HCT116 (cell line): ENCODE data around the gene PARP12. TPM values are rescaled to one million over a fixed set of nuclear protein-coding genes. Genes with fewer than 3 reads are reported as not detected.

Experiments used
- ATAC-seq: fragments of 200-7000 bp; cut with Tn5 transposase; 2 replicates; pipeline ENCODE4 v1.9.1; 2020; ENCODE audit warnings: mild to moderate bottlenecking, moderate library complexity
- BruUV-seq: library from RNA; stranded (reverse); fragments of 400-500 nt; replicated peaks from 2 replicates; lab custom pipeline; 2021; lab: Mats Ljungman, UMichigan
- CTCF ChIA-PET: fragments of 300-600 bp; sonication (Branson Sonifier 250); formaldehyde crosslinking; loops from one replicate; lab custom pipeline; 2021; ENCODE audit warnings: antibody characterized with exemption; lab: Charles Lee
- POLR2A ChIA-PET: fragments of 300-600, 350-600 bp; sonication (Branson Sonifier 250); formaldehyde crosslinking; loops from one replicate; lab custom pipeline; 2021; ENCODE audit warnings: antibody characterized with exemption; lab: Charles Lee
- RAD21 ChIA-PET, 2 experiments: fragments of 300-600 bp; sonication (Branson Sonifier 250); formaldehyde crosslinking; loops; one replicate each; lab custom pipeline; 2023; ENCODE audit warnings: low total read pairs in 2 of 2; ENCODE audit not compliant: uncharacterized antibody in 2 of 2, unreplicated experiment in 2 of 2, low non-redundant PET in 1 of 2; lab: Charles Lee
- DNase-seq: peaks from one replicate; pipeline ENCODE4 v3.0.0-alpha.2; 2010; ENCODE audit warnings: low read depth, low spot score
- H2AFZ ChIP-seq: fragments of 200-600 bp; shearing (Covaris generic), sonication (generic); 2 replicates; pipeline ENCODE4 v1.6.1; 2017; ENCODE audit warnings: low read depth, mixed run types, mixed read lengths, antibody characterized with exemption, low read length; ENCODE audit not compliant: poor library complexity, severe bottlenecking
- H3K27ac ChIP-seq: 2 replicates; pipeline ENCODE4 v1.5.1; 2012; ENCODE audit warnings: low read depth, low read length
- H3K27me3 ChIP-seq: fragments of 200-600 bp; sonication (generic); 2 replicates; pipeline ENCODE4 v1.6.1; 2016; ENCODE audit warnings: mixed run types, low read length, mixed read lengths; ENCODE audit not compliant: insufficient read depth
- H3K36me3 ChIP-seq, 2 experiments: fragments of 200-500 bp in 1 of 2; fragments of 200-600 bp in 1 of 2; sonication (Bioruptor generic) in 1 of 2; sonication (generic) in 1 of 2; 2 replicates each; pipeline versions ENCODE4 v1.5.1 to v1.6.1; 2014 to 2016; ENCODE audit warnings: low read length in 2 of 2, inconsistent platforms in 1 of 2, mixed read lengths in 1 of 2, mixed run types in 1 of 2; ENCODE audit not compliant: insufficient read depth in 2 of 2, control insufficient read depth in 1 of 2
- H3K4me1 ChIP-seq, 2 experiments: fragments of 200-600 bp in 1 of 2; sonication (generic) in 1 of 2; 2 replicates each; pipeline versions ENCODE4 v1.5.1 to v1.6.1; 2012 to 2017; ENCODE audit warnings: low read length in 2 of 2, inconsistent platforms in 1 of 2, mild to moderate bottlenecking in 1 of 2, mixed read lengths in 1 of 2, mixed run types in 1 of 2, moderate library complexity in 1 of 2; ENCODE audit not compliant: insufficient read depth in 2 of 2, control insufficient read depth in 1 of 2
- H3K4me2 ChIP-seq: fragments of 200-600 bp; sonication (generic); 2 replicates; pipeline ENCODE4 v1.6.1; 2017; ENCODE audit warnings: mixed run types, low read length, mixed read lengths
- H3K4me3 ChIP-seq, 2 experiments: fragments of 200-600 bp in 1 of 2; sonication (generic) in 1 of 2; replicated peaks in 1 of 2; 2 replicates each; pipeline ENCODE4 v1.5.1; 2011 to 2016; ENCODE audit warnings: low read length in 2 of 2, control low read depth in 1 of 2, low read depth in 1 of 2, mild to moderate bottlenecking in 1 of 2, mixed read lengths in 1 of 2, mixed run types in 1 of 2
- H3K79me2 ChIP-seq: fragments of 200-600 bp; sonication (generic); 2 replicates; pipeline ENCODE4 v1.6.1; 2017; ENCODE audit warnings: mild to moderate bottlenecking, mixed run types, low read length, moderate library complexity, mixed read lengths; ENCODE audit not compliant: insufficient read depth
- H3K9ac ChIP-seq: fragments of 200-600 bp; sonication (generic); 2 replicates; pipeline ENCODE4 v1.6.1; 2016; ENCODE audit warnings: low read length, mixed read lengths
- H3K9me2 ChIP-seq: fragments of 200-600 bp; sonication (generic), shearing (Covaris generic); 2 replicates; pipeline ENCODE4 v1.6.1; 2017; ENCODE audit warnings: mixed run types, mild to moderate bottlenecking, moderate library complexity; ENCODE audit not compliant: insufficient read depth
- H3K9me3 ChIP-seq, 2 experiments: fragments of 200-500 bp in 1 of 2; fragments of 200-600 bp in 1 of 2; sonication (Bioruptor generic) in 1 of 2; sonication (generic) in 1 of 2; 2 replicates each; pipeline ENCODE4 v1.6.1; 2014 to 2017; ENCODE audit warnings: low read length in 2 of 2, mixed read lengths in 2 of 2, inconsistent platforms in 1 of 2, low read depth in 1 of 2, mild to moderate bottlenecking in 1 of 2, mixed run types in 1 of 2, moderate library complexity in 1 of 2; ENCODE audit not compliant: control insufficient read depth in 1 of 2, insufficient read depth in 1 of 2
- H4K20me1 ChIP-seq: fragments of 200-600 bp; sonication (generic), shearing (Covaris generic); 2 replicates; pipeline ENCODE4 v1.6.1; 2017; ENCODE audit warnings: mixed run types, mild to moderate bottlenecking, moderate library complexity; ENCODE audit not compliant: insufficient read depth
- CBX3 ChIP-seq: IDR thresholded peaks from 2 replicates; pipeline ENCODE4 v1.6.1; 2012; ENCODE audit warnings: low read depth
- CEBPB ChIP-seq: IDR thresholded peaks from 2 replicates; pipeline ENCODE4 v1.6.1; 2012; ENCODE audit warnings: low read depth
- EGR1 ChIP-seq: IDR thresholded peaks from 2 replicates; pipeline ENCODE4 v1.6.1; 2012; ENCODE audit warnings: low read depth
- EZH2phosphoT487 ChIP-seq: fragments of 200-600 bp; IDR thresholded peaks from 2 replicates; pipeline ENCODE4 v1.6.1; 2018; ENCODE audit warnings: antibody characterized with exemption, borderline replicate concordance
- JUND ChIP-seq: IDR thresholded peaks from 2 replicates; pipeline ENCODE4 v1.6.1; 2012
- POLR2A ChIP-seq: IDR thresholded peaks from 2 replicates; pipeline ENCODE4 v1.7.0; 2011; ENCODE audit warnings: borderline replicate concordance; ENCODE audit not compliant: insufficient read depth, insufficient read length; ENCODE audit errors: extremely low read depth
- POLR2AphosphoS5 ChIP-seq: IDR thresholded peaks from 2 replicates; pipeline ENCODE4 v1.6.1; 2011; ENCODE audit warnings: mild to moderate bottlenecking, low read depth, low read length, moderate library complexity
- RAD21 ChIP-seq: IDR thresholded peaks from 2 replicates; pipeline ENCODE4 v1.6.1; 2012; ENCODE audit warnings: low read depth, mild to moderate bottlenecking
- SIN3A ChIP-seq: IDR thresholded peaks from 2 replicates; pipeline ENCODE4 v1.6.1; 2012; ENCODE audit warnings: low read depth
- SP1 ChIP-seq: IDR thresholded peaks from 2 replicates; pipeline ENCODE4 v1.6.1; 2012; ENCODE audit warnings: low read depth
- SRF ChIP-seq: IDR thresholded peaks from 2 replicates; pipeline ENCODE4 v1.6.1; 2012; ENCODE audit warnings: low read depth
- TCF7L2 ChIP-seq: IDR thresholded peaks from 2 replicates; pipeline ENCODE4 v1.7.0; 2011; ENCODE audit warnings: borderline replicate concordance, inconsistent platforms; ENCODE audit not compliant: insufficient read depth, insufficient read length; ENCODE audit errors: extremely low read depth
- YY1 ChIP-seq: IDR thresholded peaks from 2 replicates; pipeline ENCODE4 v1.6.1; 2011; ENCODE audit warnings: low read length, low read depth, moderate library complexity, mild to moderate bottlenecking; ENCODE audit not compliant: insufficient replicate concordance; ENCODE audit errors: extremely low read depth
- ZFX ChIP-seq: fragments of 450-650 bp; IDR thresholded peaks from 2 replicates; pipeline ENCODE4 v1.6.1; 2017
- intact Hi-C: fragments of 100-400 bp; cut with micrococcal nuclease; formaldehyde crosslinking; loops from 2 replicates; pipeline ENCODE4 v1.10.0; 2022
- total RNA-seq: library from RNA; stranded (reverse); gene quantifications from one replicate; pipeline ENCODE4 v1.2.1, GENCODE V29; 2021; ENCODE audit not compliant: unreplicated experiment
- TF ChIP-seq, protein P1 (sequence below), 3 experiments: fragments of 200-600 bp in 1 of 3; sonication (generic) in 1 of 3; IDR thresholded peaks in 2 of 3; conservative IDR thresholded peaks in 1 of 3; 2 replicates each; pipeline ENCODE4 v1.5.1; 2012 to 2017; ENCODE audit warnings: low read depth in 2 of 3, low read length in 2 of 3, antibody characterized with exemption in 1 of 3, borderline replicate concordance in 1 of 3, control low read depth in 1 of 3, mild to moderate bottlenecking in 1 of 3, mixed read lengths in 1 of 3, mixed run types in 1 of 3, moderate library complexity in 1 of 3; ENCODE audit not compliant: insufficient read depth in 1 of 3
- TF ChIP-seq, protein P2 (sequence below): IDR thresholded peaks from 2 replicates; pipeline ENCODE4 v1.6.1; 2012; ENCODE audit warnings: low read depth

The PARP12 gene
- total RNA-seq, 1 experiment from 2014 or later = 17.7 TPM

DNA sequence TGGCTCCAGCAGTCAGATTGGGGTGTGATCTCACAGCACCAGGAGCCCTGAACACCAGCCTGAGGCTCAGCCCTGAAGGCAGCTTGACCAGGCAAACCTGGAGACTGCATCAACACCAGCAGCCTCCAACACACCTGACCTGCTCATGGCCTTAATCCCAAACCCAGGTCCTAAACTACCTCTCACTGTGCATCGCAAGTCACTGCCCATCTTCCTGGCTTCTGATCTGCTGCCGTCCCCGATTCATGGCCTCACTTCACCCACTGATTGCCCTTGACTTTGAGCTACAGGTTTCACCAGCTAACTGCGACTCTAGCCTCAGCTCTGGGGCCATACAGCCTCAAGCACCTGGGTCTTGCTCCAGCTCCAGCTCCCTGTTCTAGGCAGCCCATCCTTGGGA is 49.1 kb downstream of the PARP12 start:
- Histone ChIP-seq H3K4me2 (no peak overlapping the region), H3K9me2 (no peaks in the 10 kb centered on the region), H3K4me3 (no peak overlapping the region), H3K36me3 (no peaks in the 10 kb centered on the region), H4K20me1 (no peaks in the 10 kb centered on the region), H3K27me3 (no peaks in the 10 kb centered on the region), H3K79me2 (no peaks in the 10 kb centered on the region), H3K9me3 (no peaks in the 10 kb centered on the region), H3K4me1 (no peaks in the 10 kb centered on the region), H2AFZ (no peak overlapping the region), H3K9ac (no peak overlapping the region), H3K27ac (no peak overlapping the region)
- RAD21 ChIA-PET = interaction anchor here in 1 of 2 experiments (0.5 kb wide), 1 partner anchor 16 kb away, joined by 4 read pairs; no protein-coding TSS in a partner anchor
- no TSS peak for BruUV-seq
- CTCF ChIA-PET = interaction anchor here (0.7 kb wide), 1 partner anchor 16 kb away, joined by 3 read pairs; no protein-coding TSS in a partner anchor
- no peak for TF ChIP-seq POLR2A
- TF ChIP-seq CEBPB = no peak
- TF ChIP-seq EZH2phosphoT487 = no peak
- no peak for TF ChIP-seq SRF
- TF ChIP-seq JUND = no peak
- TF ChIP-seq, protein P1, sequence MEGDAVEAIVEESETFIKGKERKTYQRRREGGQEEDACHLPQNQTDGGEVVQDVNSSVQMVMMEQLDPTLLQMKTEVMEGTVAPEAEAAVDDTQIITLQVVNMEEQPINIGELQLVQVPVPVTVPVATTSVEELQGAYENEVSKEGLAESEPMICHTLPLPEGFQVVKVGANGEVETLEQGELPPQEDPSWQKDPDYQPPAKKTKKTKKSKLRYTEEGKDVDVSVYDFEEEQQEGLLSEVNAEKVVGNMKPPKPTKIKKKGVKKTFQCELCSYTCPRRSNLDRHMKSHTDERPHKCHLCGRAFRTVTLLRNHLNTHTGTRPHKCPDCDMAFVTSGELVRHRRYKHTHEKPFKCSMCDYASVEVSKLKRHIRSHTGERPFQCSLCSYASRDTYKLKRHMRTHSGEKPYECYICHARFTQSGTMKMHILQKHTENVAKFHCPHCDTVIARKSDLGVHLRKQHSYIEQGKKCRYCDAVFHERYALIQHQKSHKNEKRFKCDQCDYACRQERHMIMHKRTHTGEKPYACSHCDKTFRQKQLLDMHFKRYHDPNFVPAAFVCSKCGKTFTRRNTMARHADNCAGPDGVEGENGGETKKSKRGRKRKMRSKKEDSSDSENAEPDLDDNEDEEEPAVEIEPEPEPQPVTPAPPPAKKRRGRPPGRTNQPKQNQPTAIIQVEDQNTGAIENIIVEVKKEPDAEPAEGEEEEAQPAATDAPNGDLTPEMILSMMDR (IDR thresholded peaks at IDR 0.05 in 2 of 3, conservative IDR thresholded peaks at IDR 0.05 in 1 of 3; ENCODE audit: borderline replicate concordance in 1 of 3, insufficient read depth in 1 of 3, low read depth in 2 of 3, low read length in 2 of 3) = no peak
- TF ChIP-seq, protein P2, sequence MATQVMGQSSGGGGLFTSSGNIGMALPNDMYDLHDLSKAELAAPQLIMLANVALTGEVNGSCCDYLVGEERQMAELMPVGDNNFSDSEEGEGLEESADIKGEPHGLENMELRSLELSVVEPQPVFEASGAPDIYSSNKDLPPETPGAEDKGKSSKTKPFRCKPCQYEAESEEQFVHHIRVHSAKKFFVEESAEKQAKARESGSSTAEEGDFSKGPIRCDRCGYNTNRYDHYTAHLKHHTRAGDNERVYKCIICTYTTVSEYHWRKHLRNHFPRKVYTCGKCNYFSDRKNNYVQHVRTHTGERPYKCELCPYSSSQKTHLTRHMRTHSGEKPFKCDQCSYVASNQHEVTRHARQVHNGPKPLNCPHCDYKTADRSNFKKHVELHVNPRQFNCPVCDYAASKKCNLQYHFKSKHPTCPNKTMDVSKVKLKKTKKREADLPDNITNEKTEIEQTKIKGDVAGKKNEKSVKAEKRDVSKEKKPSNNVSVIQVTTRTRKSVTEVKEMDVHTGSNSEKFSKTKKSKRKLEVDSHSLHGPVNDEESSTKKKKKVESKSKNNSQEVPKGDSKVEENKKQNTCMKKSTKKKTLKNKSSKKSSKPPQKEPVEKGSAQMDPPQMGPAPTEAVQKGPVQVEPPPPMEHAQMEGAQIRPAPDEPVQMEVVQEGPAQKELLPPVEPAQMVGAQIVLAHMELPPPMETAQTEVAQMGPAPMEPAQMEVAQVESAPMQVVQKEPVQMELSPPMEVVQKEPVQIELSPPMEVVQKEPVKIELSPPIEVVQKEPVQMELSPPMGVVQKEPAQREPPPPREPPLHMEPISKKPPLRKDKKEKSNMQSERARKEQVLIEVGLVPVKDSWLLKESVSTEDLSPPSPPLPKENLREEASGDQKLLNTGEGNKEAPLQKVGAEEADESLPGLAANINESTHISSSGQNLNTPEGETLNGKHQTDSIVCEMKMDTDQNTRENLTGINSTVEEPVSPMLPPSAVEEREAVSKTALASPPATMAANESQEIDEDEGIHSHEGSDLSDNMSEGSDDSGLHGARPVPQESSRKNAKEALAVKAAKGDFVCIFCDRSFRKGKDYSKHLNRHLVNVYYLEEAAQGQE = no peak
- TF ChIP-seq TCF7L2 = no peak
- TF ChIP-seq CBX3 = no peak
- TF ChIP-seq SIN3A = no peak
- TF ChIP-seq POLR2AphosphoS5 = no peak
- TF ChIP-seq ZFX = no peak
- TF ChIP-seq SP1 = no peak
- TF ChIP-seq RAD21 = no peak
- TF ChIP-seq EGR1 = no peak
- no peak for TF ChIP-seq YY1
- DNase-seq (no peak), ATAC-seq (no peak)
- POLR2A ChIA-PET = no interaction called here
- intact Hi-C loops = no loop called here
